Suprapubic skin (tissue), 4 donors: ENCODE results near the gene MKNK2.

Experiments
- CTCF ChIP-seq, 2 donors: fragments of 200-600 bp in 1 of 2; fragments of 450-650 bp in 1 of 2; sonication (generic) in 1 of 2; IDR thresholded peaks; one replicate each; pipeline ENCODE4 v1.5.1; 2016 to 2019; ENCODE audit warnings: antibody characterized with exemption in 2 of 2, mild to moderate bottlenecking in 1 of 2, moderate library complexity in 1 of 2
- EP300 ChIP-seq: sonication (generic); formaldehyde crosslinking; IDR thresholded peaks from one replicate; pipeline ENCODE4 v1.6.1; 2017; ENCODE audit warnings: antibody characterized with exemption
- POLR2A ChIP-seq, 2 donors: fragments of 450-650 bp; IDR thresholded peaks; one replicate each; pipeline ENCODE4 v1.6.1; 2017; ENCODE audit warnings: antibody characterized with exemption in 2 of 2, mild to moderate bottlenecking in 2 of 2, moderate library complexity in 2 of 2
- POLR2AphosphoS5 ChIP-seq, 3 donors: sonication (generic); formaldehyde crosslinking; IDR thresholded peaks; one replicate each; pipeline ENCODE4 v1.6.1; 2017; ENCODE audit warnings: antibody characterized with exemption in 3 of 3

GRCh38 chr19:1991018-1991913 is 59.8 kb downstream of the MKNK2 start:
- TF ChIP-seq POLR2A (IDR thresholded peaks at IDR 0.05) (no peak), CTCF (IDR thresholded peaks at IDR 0.05) (no peak), EP300 (no peak), POLR2AphosphoS5 (IDR thresholded peaks at IDR 0.05) (no peak)
